NOMO-1 treated with DMSO at 0.1 percent for 48 hours (cell line): ENCODE data around the gene PTGIS.
"Not testable (repeated sequence)": the region's sequence is repeated elsewhere in the genome, so short reads cannot be mapped to it uniquely, and the experiment has no call there.

Experiments used
- DNase-seq: peaks from one replicate; lab custom pipeline; 2025; ENCODE audit not compliant: unreplicated experiment; lab: John Stamatoyannopoulos, UW

PTGIS gene

GRCh38 chr20:49579874-49580812, 12.2 kb upstream of the PTGIS start:
- no peak for DNase-seq

- no peak for DNase-seq
Observed at GRCh38 chr20:49579195-49579594, 11.3 kb upstream of the PTGIS start.

- no peak for DNase-seq
Observed at GRCh38 chr20:49578436-49578835, 10.5 kb upstream of the PTGIS start.

- DNase-seq = no peak
Observed at GRCh38 chr20:49575551-49576060, 7.7 kb upstream of the PTGIS start.

GRCh38 chr20:49573900-49574416, 6.0 kb upstream of the PTGIS start:
- no peak for DNase-seq

- DNase-seq = no peak
Observed at GRCh38 chr20:49572857-49573256, 4.9 kb upstream of the PTGIS start.

- no peak for DNase-seq
Observed at GRCh38 chr20:49571553-49571835, 3.6 kb upstream of the PTGIS start.

GRCh38 chr20:49570828-49571552, 3.1 kb upstream of the PTGIS start:
- DNase-seq = no peak

- DNase-seq = no peak
Observed at GRCh38 chr20:49570161-49570827, 2.4 kb upstream of the PTGIS start.

GRCh38 chr20:49569411-49570115, 1.6 kb upstream of the PTGIS start:
- no peak for DNase-seq

GRCh38 chr20:49568278-49569151, 578 bp upstream of the PTGIS start:
- DNase-seq = no peak

GRCh38 chr20:49566401-49567364, 1.3 kb downstream of the PTGIS start:
- no peak for DNase-seq

GRCh38 chr20:49564991-49565390, 2.9 kb downstream of the PTGIS start:
- DNase-seq = not testable (repeated sequence)

- no peak for DNase-seq
Observed at GRCh38 chr20:49563015-49563980, 4.6 kb downstream of the PTGIS start.

GRCh38 chr20:49562311-49563014, 5.5 kb downstream of the PTGIS start:
- no peak for DNase-seq

- DNase-seq = no peak
Observed at GRCh38 chr20:49561806-49562205, 6.1 kb downstream of the PTGIS start.

- no peak for DNase-seq
Observed at GRCh38 chr20:49561256-49561655, 6.7 kb downstream of the PTGIS start.
